Osteocyte (in vitro differentiated cells): ENCODE results near the gene DCDC1. TPM values are rescaled to one million over a fixed set of nuclear protein-coding genes. Genes with fewer than 3 reads are reported as not detected.

ENCODE experiments used
- DNase-seq: peaks from one replicate; pipeline ENCODE4 v3.0.0; 2021; ENCODE audit warnings: mixed read lengths; ENCODE audit not compliant: unreplicated experiment; ENCODE audit errors: extremely low spot score
- H3K27ac Mint-ChIP-seq: one replicate; pipeline ENCODE4 v1.8.0; 2021; ENCODE audit warnings: mild to moderate bottlenecking, mixed read lengths; ENCODE audit not compliant: unreplicated experiment
- H3K27me3 Mint-ChIP-seq: one replicate; pipeline ENCODE4 v1.8.0; 2021; ENCODE audit warnings: mixed read lengths; ENCODE audit not compliant: unreplicated experiment
- H3K36me3 Mint-ChIP-seq: one replicate; pipeline ENCODE4 v1.8.0; 2021; ENCODE audit warnings: mixed read lengths; ENCODE audit not compliant: unreplicated experiment
- H3K4me1 Mint-ChIP-seq: one replicate; pipeline ENCODE4 v1.8.0; 2021; ENCODE audit warnings: mixed read lengths; ENCODE audit not compliant: unreplicated experiment
- H3K4me3 Mint-ChIP-seq: one replicate; pipeline ENCODE4 v1.8.0; 2021; ENCODE audit warnings: mild to moderate bottlenecking, moderate library complexity, mixed read lengths; ENCODE audit not compliant: unreplicated experiment
- H3K9me3 Mint-ChIP-seq: one replicate; pipeline ENCODE4 v1.8.0; 2021; ENCODE audit warnings: mixed read lengths; ENCODE audit not compliant: unreplicated experiment
- CTCF ChIP-seq: fragments of 200-600 bp; sonication (generic); IDR thresholded peaks from 2 replicates; pipeline ENCODE4 v1.5.0; 2021; ENCODE audit warnings: antibody characterized with exemption, mild to moderate bottlenecking, moderate library complexity
- total RNA-seq: library from RNA; stranded (reverse); gene quantifications from 2 replicates; pipeline ENCODE4 v1.2.1, GENCODE V29; 2021

Gene DCDC1
- total RNA-seq, 1 donor from 2014 or later: not detected

DNA sequence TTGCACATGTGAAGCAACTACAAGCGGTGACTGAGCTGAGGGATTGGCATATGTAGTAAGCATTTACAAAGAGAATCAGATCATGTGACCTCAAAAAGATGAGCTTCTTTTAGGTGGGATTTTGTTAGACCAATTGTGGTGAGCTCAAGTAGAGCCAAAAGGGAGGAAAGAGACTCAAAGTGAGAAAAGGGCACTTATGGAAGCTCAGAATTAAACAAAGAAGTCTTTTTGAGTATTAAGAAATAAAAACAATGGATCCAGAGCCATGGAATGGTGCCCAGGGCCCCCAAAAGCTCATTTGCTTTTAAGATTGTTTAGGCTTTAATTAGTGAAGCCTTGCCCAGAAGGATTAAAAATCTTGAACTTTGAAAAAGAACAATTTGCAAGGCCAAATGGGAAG is 536.7 kb downstream of the DCDC1 start:
- no peak overlapping the region for H3K27ac Mint-ChIP-seq

DNA sequence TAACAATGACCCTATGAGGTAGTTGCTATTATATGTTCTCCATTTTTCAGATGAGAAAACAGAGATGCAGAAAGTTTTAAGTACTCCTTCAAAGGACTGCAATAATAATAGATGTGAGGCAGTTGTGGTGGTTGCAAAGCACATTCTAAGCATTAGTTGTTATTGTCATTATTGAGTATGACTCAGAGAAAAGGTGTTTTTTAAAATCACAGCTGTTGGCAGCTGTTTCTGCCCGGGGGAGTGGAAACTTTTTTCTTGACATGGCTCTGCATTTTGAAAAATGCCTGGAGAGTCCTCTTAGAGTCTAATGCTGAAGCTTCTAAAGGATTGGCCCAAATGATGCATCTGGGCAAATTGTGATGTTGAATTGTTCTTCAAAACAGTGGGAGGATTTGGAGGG is 538.9 kb downstream of the DCDC1 start:
- Mint-ChIP-seq H3K36me3 (no peaks in the 10 kb centered on the region), H3K9me3 (peaks cover 9% of the 10 kb centered on the region), H3K27me3 (no peaks in the 10 kb centered on the region), H3K4me1 (no peaks in the 10 kb centered on the region), H3K4me3 (no peak overlapping the region), H3K27ac (no peak overlapping the region)
- TF ChIP-seq CTCF: no peak
- no peak for DNase-seq

More for the DNA sequence above, 536.7 kb downstream of the DCDC1 start:
- no peak for TF ChIP-seq CTCF
- Mint-ChIP-seq H3K9me3 (peaks cover 9% of the 10 kb centered on the region), H3K4me1 (no peaks in the 10 kb centered on the region), H3K27me3 (no peaks in the 10 kb centered on the region), H3K36me3 (no peaks in the 10 kb centered on the region), H3K4me3 (no peak overlapping the region)
- no peak for DNase-seq

GRCh38 chr11:30826911-30827310 is 542.6 kb downstream of the DCDC1 start:
- TF ChIP-seq CTCF: no peak
- Mint-ChIP-seq H3K36me3 (no peaks in the 10 kb centered on the region), H3K4me3 (no peak overlapping the region), H3K9me3 (no peaks in the 10 kb centered on the region), H3K27ac (no peak overlapping the region), H3K27me3 (no peaks in the 10 kb centered on the region), H3K4me1 (no peaks in the 10 kb centered on the region)
- DNase-seq: no peak

GRCh38 chr11:30825723-30826122 is 543.8 kb downstream of the DCDC1 start:
- Mint-ChIP-seq H3K27ac (no peak overlapping the region), H3K4me3 (no peak overlapping the region), H3K9me3 (no peaks in the 10 kb centered on the region), H3K27me3 (no peaks in the 10 kb centered on the region), H3K4me1 (no peaks in the 10 kb centered on the region), H3K36me3 (no peaks in the 10 kb centered on the region)
- DNase-seq: no peak
- TF ChIP-seq CTCF: no peak

DNA sequence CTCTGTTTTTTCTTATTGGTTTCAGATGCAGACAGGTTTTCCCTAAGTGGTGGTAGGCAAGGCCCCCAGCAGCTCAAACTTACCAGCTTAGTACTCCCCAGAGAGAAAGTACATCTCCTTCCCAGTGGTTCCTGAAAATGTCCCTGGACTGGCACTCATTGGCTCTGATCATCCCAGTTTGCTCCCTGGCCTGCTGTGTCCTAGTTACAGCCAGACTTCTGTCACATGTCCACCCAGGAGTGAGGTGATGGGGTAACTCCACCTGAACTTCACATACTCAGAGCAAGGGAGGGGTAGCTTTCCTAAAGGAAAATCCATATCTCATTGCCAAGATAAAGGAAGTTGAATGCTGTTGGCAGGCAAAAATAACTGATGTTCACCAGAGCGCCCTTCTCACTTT is 546.4 kb downstream of the DCDC1 start:
- H3K27me3 Mint-ChIP-seq: no peaks in the 10 kb centered on the region
- no peaks in the 10 kb centered on the region for H3K9me3 Mint-ChIP-seq

More for the DNA sequence above, 546.4 kb downstream of the DCDC1 start:
- H3K27ac Mint-ChIP-seq: no peak overlapping the region
- H3K4me1 Mint-ChIP-seq: no peaks in the 10 kb centered on the region
- no peaks in the 10 kb centered on the region for H3K36me3 Mint-ChIP-seq
- TF ChIP-seq CTCF: no peak
- DNase-seq: no peak
- no peak overlapping the region for H3K4me3 Mint-ChIP-seq
